PC-3 (cell line): ENCODE results near the gene RAB23. TPM values are rescaled to one million over a fixed set of nuclear protein-coding genes. Genes with fewer than 3 reads are reported as not detected.

Source experiments
- ATAC-seq: fragments of 200-7000 bp; cut with Tn5 transposase; 2 replicates; pipeline ENCODE4 v1.9.1; 2020; ENCODE audit warnings: mild to moderate bottlenecking, moderate library complexity
- BruUV-seq: library from RNA; stranded (reverse); fragments of 400-500 nt; replicated peaks from 2 replicates; lab custom pipeline; 2021; lab: Mats Ljungman, UMichigan
- CTCF ChIA-PET: fragments of 300-600 bp; sonication (Branson Sonifier 250); formaldehyde crosslinking; loops from one replicate; lab custom pipeline; 2022; ENCODE audit warnings: antibody characterized with exemption; lab: Charles Lee
- POLR2A ChIA-PET: fragments of 300-600 bp; sonication (Branson Sonifier 250); formaldehyde crosslinking; loops from one replicate; lab custom pipeline; 2022; ENCODE audit warnings: antibody characterized with exemption; ENCODE audit not compliant: unreplicated experiment; lab: Charles Lee
- DNase-seq: peaks from one replicate; pipeline ENCODE4 v3.0.0-alpha.2; 2015
- H2AFZ ChIP-seq: fragments of 300-600 bp; sonication (generic); 2 replicates; pipeline ENCODE4 v1.6.0; 2016; ENCODE audit warnings: antibody characterized with exemption, low read length
- H3F3A ChIP-seq: fragments of 300-600 bp; sonication (generic); one replicate; pipeline ENCODE4 v1.6.0; 2017; ENCODE audit warnings: antibody characterized with exemption, low read length, control low read depth, mild to moderate bottlenecking; ENCODE audit not compliant: unreplicated experiment
- H3K27ac ChIP-seq: fragments of 300-600 bp; sonication (generic); 2 replicates; pipeline ENCODE4 v1.5.1; 2016; ENCODE audit warnings: mild to moderate bottlenecking, low read length
- H3K27me3 ChIP-seq: fragments of 300-600 bp; sonication (generic); 2 replicates; pipeline ENCODE4 v1.6.1; 2016; ENCODE audit warnings: low read length, mixed read lengths
- H3K36me3 ChIP-seq: fragments of 300-600 bp; sonication (generic); 2 replicates; pipeline ENCODE4 v1.6.1; 2016; ENCODE audit warnings: low read depth, mixed run types, low read length, mixed read lengths
- H3K4me1 ChIP-seq: fragments of 300-600 bp; sonication (generic); 2 replicates; pipeline ENCODE4 v1.5.1; 2016; ENCODE audit warnings: low read length; ENCODE audit not compliant: insufficient read depth
- H3K4me2 ChIP-seq: fragments of 300-600 bp; sonication (generic); 2 replicates; pipeline ENCODE4 v1.6.0; 2016; ENCODE audit warnings: low read length
- H3K4me3 ChIP-seq: fragments of 300-600 bp; sonication (generic); 2 replicates; pipeline ENCODE4 v1.5.1; 2016; ENCODE audit warnings: mild to moderate bottlenecking, low read length, mixed read lengths
- H3K79me2 ChIP-seq: fragments of 300-600 bp; sonication (generic); 2 replicates; pipeline ENCODE4 v1.6.1; 2017; ENCODE audit warnings: low read length, mixed read lengths
- H3K9ac ChIP-seq: fragments of 300-600 bp; sonication (generic); 2 replicates; pipeline ENCODE4 v1.6.0; 2016; ENCODE audit warnings: mild to moderate bottlenecking, low read length
- H3K9me2 ChIP-seq: fragments of 300-600 bp; sonication (generic); replicated peaks from 2 replicates; pipeline ENCODE4 v1.6.1; 2016; ENCODE audit warnings: mixed run types, low read length, mixed read lengths
- H3K9me3 ChIP-seq: fragments of 300-600 bp; sonication (generic); 2 replicates; pipeline ENCODE4 v1.6.1; 2016; ENCODE audit warnings: low read length, mixed read lengths
- H4K20me1 ChIP-seq: fragments of 300-600 bp; sonication (generic); 2 replicates; pipeline ENCODE4 v1.6.1; 2016; ENCODE audit warnings: low read length, mixed read lengths
- EZH2 ChIP-seq: fragments of 300-600 bp; sonication (generic); IDR thresholded peaks from one replicate; pipeline ENCODE4 v1.6.1; 2017; ENCODE audit warnings: antibody characterized with exemption, mild to moderate bottlenecking, low read length; ENCODE audit not compliant: unreplicated experiment
- EZH2phosphoT487 ChIP-seq: fragments of 300-600 bp; sonication (generic); IDR thresholded peaks from 2 replicates; pipeline ENCODE4 v1.6.1; 2018; ENCODE audit warnings: mild to moderate bottlenecking, antibody characterized with exemption, low read length, borderline replicate concordance
- intact Hi-C: fragments of 100-400 bp; cut with micrococcal nuclease; formaldehyde crosslinking; loops from 2 replicates; pipeline ENCODE4 v1.9.0; 2023
- total RNA-seq: library from RNA; depleted of rRNA; stranded (reverse); fragments of >200 nt; gene quantifications from 2 replicates; pipeline ENCODE4 v1.2.3, GENCODE V29; 2014
- TF ChIP-seq, protein P1 (sequence below): fragments of 300-600 bp; sonication (generic); conservative IDR thresholded peaks from 2 replicates; pipeline ENCODE4 v1.5.1; 2017; ENCODE audit warnings: antibody characterized with exemption, low read depth, mild to moderate bottlenecking, low read length

The RAB23 gene
- total RNA-seq, 1 experiment from 2014 or later = 11.2 TPM

DNA sequence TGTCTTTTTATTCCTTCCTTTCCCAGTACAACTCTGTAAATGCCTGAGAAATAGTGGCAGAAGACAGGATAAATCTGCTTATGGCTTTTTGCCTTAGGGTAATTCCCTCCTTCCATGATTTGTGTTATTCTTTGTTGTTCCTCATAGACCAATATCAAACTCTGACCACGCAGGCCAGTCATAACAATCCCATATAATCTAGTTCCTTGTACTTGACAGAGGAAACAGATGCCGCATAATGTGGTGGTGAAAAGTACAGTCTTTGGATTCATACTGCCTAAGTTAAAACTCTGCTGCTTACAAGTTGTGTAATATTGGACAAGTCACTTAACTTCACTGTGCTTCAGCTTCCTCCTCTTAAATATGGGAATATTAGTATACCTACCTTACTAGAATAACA is 58.2 kb downstream of the RAB23 start:
- Histone ChIP-seq H3K9me2 (no peaks in the 10 kb centered on the region), H3F3A (no peaks in the 10 kb centered on the region), H3K9ac (no peak overlapping the region), H3K36me3 (peaks cover 24% of the 10 kb centered on the region), H4K20me1 (no peaks in the 10 kb centered on the region), H3K27ac (no peak overlapping the region), H3K4me2 (no peak overlapping the region), H3K27me3 (no peaks in the 10 kb centered on the region), H3K4me3 (no peak overlapping the region), H3K4me1 (no peaks in the 10 kb centered on the region), H2AFZ (no peak overlapping the region), H3K79me2 (no peaks in the 10 kb centered on the region), H3K9me3 (peaks cover 16% of the 10 kb centered on the region)
- ATAC-seq (no peak), DNase-seq (no peak)
- CTCF ChIA-PET = no interaction called here
- intact Hi-C loops = no loop called here
- no TSS peak for BruUV-seq
- TF ChIP-seq EZH2phosphoT487 (no peak), EZH2 (no peak)
- TF ChIP-seq, protein P1, sequence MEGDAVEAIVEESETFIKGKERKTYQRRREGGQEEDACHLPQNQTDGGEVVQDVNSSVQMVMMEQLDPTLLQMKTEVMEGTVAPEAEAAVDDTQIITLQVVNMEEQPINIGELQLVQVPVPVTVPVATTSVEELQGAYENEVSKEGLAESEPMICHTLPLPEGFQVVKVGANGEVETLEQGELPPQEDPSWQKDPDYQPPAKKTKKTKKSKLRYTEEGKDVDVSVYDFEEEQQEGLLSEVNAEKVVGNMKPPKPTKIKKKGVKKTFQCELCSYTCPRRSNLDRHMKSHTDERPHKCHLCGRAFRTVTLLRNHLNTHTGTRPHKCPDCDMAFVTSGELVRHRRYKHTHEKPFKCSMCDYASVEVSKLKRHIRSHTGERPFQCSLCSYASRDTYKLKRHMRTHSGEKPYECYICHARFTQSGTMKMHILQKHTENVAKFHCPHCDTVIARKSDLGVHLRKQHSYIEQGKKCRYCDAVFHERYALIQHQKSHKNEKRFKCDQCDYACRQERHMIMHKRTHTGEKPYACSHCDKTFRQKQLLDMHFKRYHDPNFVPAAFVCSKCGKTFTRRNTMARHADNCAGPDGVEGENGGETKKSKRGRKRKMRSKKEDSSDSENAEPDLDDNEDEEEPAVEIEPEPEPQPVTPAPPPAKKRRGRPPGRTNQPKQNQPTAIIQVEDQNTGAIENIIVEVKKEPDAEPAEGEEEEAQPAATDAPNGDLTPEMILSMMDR = no peak
- POLR2A ChIA-PET = no interaction called here

DNA sequence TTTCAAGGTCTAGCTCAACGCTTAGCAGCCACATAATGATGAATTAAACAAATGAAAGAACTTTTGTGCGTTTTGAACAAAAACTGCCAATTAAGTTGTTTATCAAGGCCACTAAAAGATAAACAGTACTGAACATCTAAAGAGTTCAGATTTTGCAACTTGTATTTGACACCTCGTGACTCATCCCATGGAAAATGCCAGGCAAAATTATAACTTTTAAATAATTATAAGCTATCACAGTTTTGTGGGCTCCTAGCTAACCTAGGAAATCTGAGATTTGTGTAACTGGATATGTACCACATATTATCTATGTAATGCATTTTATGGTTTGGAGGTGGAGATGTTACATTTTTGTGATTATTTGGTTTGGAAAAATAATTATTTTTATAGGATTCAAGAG is 59.6 kb downstream of the RAB23 start:
- ChIA-PET CTCF (no interaction called here), POLR2A (no interaction called here)
- Histone ChIP-seq H3K4me3 (no peak overlapping the region), H3K4me2 (no peak overlapping the region), H3F3A (no peaks in the 10 kb centered on the region), H3K79me2 (no peaks in the 10 kb centered on the region), H3K27me3 (no peaks in the 10 kb centered on the region), H4K20me1 (no peaks in the 10 kb centered on the region), H2AFZ (no peak overlapping the region), H3K27ac (no peak overlapping the region), H3K9me2 (no peaks in the 10 kb centered on the region), H3K36me3 (peaks cover 30% of the 10 kb centered on the region), H3K4me1 (0 out of 2 replicates have a peak, but pooled peaks cover 5% of the 10 kb centered on the region), H3K9ac (no peak overlapping the region), H3K9me3 (peaks cover 16% of the 10 kb centered on the region)
- intact Hi-C loops = no loop called here
- no peak for DNase-seq
- BruUV-seq = no TSS peak
- ATAC-seq = no peak
- TF ChIP-seq EZH2 = no peak
- TF ChIP-seq, protein P1 = no peak
- no peak for TF ChIP-seq EZH2phosphoT487

DNA sequence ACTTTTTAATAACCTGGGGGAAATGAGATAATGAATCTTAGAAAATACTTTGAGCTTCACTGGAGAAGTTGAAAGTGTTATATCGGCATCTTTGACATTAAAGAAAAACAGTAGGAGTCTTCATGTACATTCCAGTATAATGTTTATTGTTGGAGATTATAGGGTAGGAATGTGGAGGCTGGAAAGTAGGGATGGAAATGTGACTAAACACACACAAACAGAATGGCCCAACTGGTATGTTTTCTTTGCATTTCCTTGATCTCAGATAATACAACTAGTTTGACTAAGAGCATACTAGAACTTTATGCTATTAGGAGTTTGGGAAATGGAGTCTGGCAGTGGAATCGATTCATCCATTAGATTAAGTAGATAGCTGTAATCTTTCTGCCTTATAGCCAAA is 60.1 kb downstream of the RAB23 start:
- no peaks in the 10 kb centered on the region for H4K20me1 ChIP-seq
- no TSS peak for BruUV-seq
- H3K27ac ChIP-seq = no peak overlapping the region
- no peak overlapping the region for H3K4me2 ChIP-seq
- no peak overlapping the region for H3K9ac ChIP-seq
- no peaks in the 10 kb centered on the region for H3K79me2 ChIP-seq
- 0 out of 2 replicates have a peak, but pooled peaks cover 5% of the 10 kb centered on the region for H3K4me1 ChIP-seq
- no peak overlapping the region for H2AFZ ChIP-seq
- no peak for ATAC-seq
- CTCF ChIA-PET = no interaction called here
- intact Hi-C loops = no loop called here
- H3K27me3 ChIP-seq = no peaks in the 10 kb centered on the region
- no peaks in the 10 kb centered on the region for H3F3A ChIP-seq
- H3K9me3 ChIP-seq = peaks cover 16% of the 10 kb centered on the region
- peaks cover 30% of the 10 kb centered on the region for H3K36me3 ChIP-seq
- H3K9me2 ChIP-seq = no peaks in the 10 kb centered on the region
- TF ChIP-seq EZH2 = no peak
- TF ChIP-seq, protein P1 = no peak
- TF ChIP-seq EZH2phosphoT487 = no peak
- POLR2A ChIA-PET = interaction anchor here (0.6 kb wide), 1 partner anchor 73 kb away, joined by 3 read pairs; no protein-coding TSS in a partner anchor
- no peak for DNase-seq
- H3K4me3 ChIP-seq = no peak overlapping the region
